Chondrocyte (in vitro differentiated cells): ENCODE measurements around the gene NFIA. TPM values are rescaled to one million over a fixed set of nuclear protein-coding genes. Genes with fewer than 3 reads are reported as not detected.

Experiments used
- DNase-seq: peaks from one replicate; pipeline ENCODE4 v3.0.0; 2021; ENCODE audit warnings: mixed read lengths, low spot score
- H3K27ac Mint-ChIP-seq: one replicate; pipeline ENCODE4 v1.8.0; 2021; ENCODE audit warnings: mild to moderate bottlenecking, moderate library complexity, mixed read lengths; ENCODE audit not compliant: unreplicated experiment
- H3K27me3 Mint-ChIP-seq: 2 replicates; pipeline ENCODE4 v1.8.0; 2021; ENCODE audit warnings: low read depth, mixed read lengths
- H3K36me3 Mint-ChIP-seq: 2 replicates; pipeline ENCODE4 v1.8.0; 2021; ENCODE audit warnings: low read depth, mixed read lengths
- H3K4me1 Mint-ChIP-seq: 2 replicates; pipeline ENCODE4 v1.8.0; 2021; ENCODE audit warnings: low read depth, mild to moderate bottlenecking, mixed read lengths
- H3K4me3 Mint-ChIP-seq: one replicate; pipeline ENCODE4 v1.8.0; 2021; ENCODE audit warnings: mild to moderate bottlenecking, moderate library complexity, mixed read lengths; ENCODE audit not compliant: unreplicated experiment
- H3K9me3 Mint-ChIP-seq: 2 replicates; pipeline ENCODE4 v1.8.0; 2021; ENCODE audit warnings: low read depth, mixed read lengths
- CTCF ChIP-seq: fragments of 200-600 bp; sonication (generic); IDR thresholded peaks from 2 replicates; pipeline ENCODE4 v1.5.0; 2021; ENCODE audit warnings: antibody characterized with exemption, mild to moderate bottlenecking, moderate library complexity
- total RNA-seq: library from RNA; stranded (reverse); gene quantifications from 3 replicates; pipeline ENCODE4 v1.2.1, GENCODE V29; 2021

Gene NFIA
- total RNA-seq, 1 donor from 2014 or later, result 43.0 TPM

GRCh38 chr1:61496501-61496900, 414.1 kb downstream of the NFIA start:
- TF ChIP-seq CTCF, result no peak
- H3K4me3 Mint-ChIP-seq, result no peak overlapping the region
- H3K27me3 Mint-ChIP-seq, result no peaks in the 10 kb centered on the region
- H3K36me3 Mint-ChIP-seq, result no peaks in the 10 kb centered on the region
- no peaks in the 10 kb centered on the region for H3K9me3 Mint-ChIP-seq
- H3K4me1 Mint-ChIP-seq, result peaks cover 13% of the 10 kb centered on the region
- DNase-seq, result no peak
- H3K27ac Mint-ChIP-seq, result no peak overlapping the region

- no peak overlapping the region for H3K4me3 Mint-ChIP-seq
- no peaks in the 10 kb centered on the region for H3K9me3 Mint-ChIP-seq
- H3K27me3 Mint-ChIP-seq, result no peaks in the 10 kb centered on the region
- no peak overlapping the region for H3K27ac Mint-ChIP-seq
- DNase-seq, result no peak
- no peak for TF ChIP-seq CTCF
- peaks cover 8% of the 10 kb centered on the region for H3K4me1 Mint-ChIP-seq
- H3K36me3 Mint-ChIP-seq, result no peaks in the 10 kb centered on the region
Observed at GRCh38 chr1:61497013-61497412, 414.7 kb downstream of the NFIA start.

- Mint-ChIP-seq H3K9me3 (no peaks in the 10 kb centered on the region), H3K4me1 (peaks cover 8% of the 10 kb centered on the region), H3K4me3 (no peak overlapping the region), H3K36me3 (no peaks in the 10 kb centered on the region), H3K27me3 (no peaks in the 10 kb centered on the region), H3K27ac (no peak overlapping the region)
- no peak for DNase-seq
- TF ChIP-seq CTCF, result no peak
Observed at GRCh38 chr1:61498342-61498741, 416.0 kb downstream of the NFIA start.

GRCh38 chr1:61501971-61502916, 419.9 kb downstream of the NFIA start:
- no peaks in the 10 kb centered on the region for H3K27me3 Mint-ChIP-seq
- no peak for TF ChIP-seq CTCF
- H3K4me3 Mint-ChIP-seq, result no peak overlapping the region
- H3K36me3 Mint-ChIP-seq, result no peaks in the 10 kb centered on the region
- no peak for DNase-seq
- H3K9me3 Mint-ChIP-seq, result no peaks in the 10 kb centered on the region
- peaks cover 3% of the 10 kb centered on the region for H3K4me1 Mint-ChIP-seq
- no peak overlapping the region for H3K27ac Mint-ChIP-seq

- Mint-ChIP-seq H3K36me3 (no peaks in the 10 kb centered on the region), H3K9me3 (no peaks in the 10 kb centered on the region), H3K27me3 (no peaks in the 10 kb centered on the region), H3K4me3 (no peak overlapping the region), H3K4me1 (peaks cover 3% of the 10 kb centered on the region), H3K27ac (no peak overlapping the region)
- no peak for TF ChIP-seq CTCF
- no peak for DNase-seq
Observed at GRCh38 chr1:61504305-61504704, 421.9 kb downstream of the NFIA start.
